Subcutaneous adipose tissue (tissue), 4 donors: ENCODE results near the gene ZFP30. TPM values are rescaled to one million over a fixed set of nuclear protein-coding genes. Genes with fewer than 3 reads are reported as not detected.

Experiments
- CTCF ChIP-seq: fragments of 450-650 bp; IDR thresholded peaks from one replicate; pipeline ENCODE4 v1.5.1; 2016; ENCODE audit warnings: low read depth, mild to moderate bottlenecking, control low read depth, antibody characterized with exemption, moderate library complexity
- total RNA-seq, 4 donors: library from RNA; depleted of rRNA; stranded (reverse); fragments of >200 nt; gene quantifications; one replicate each; pipeline ENCODE4 v1.1.0, GENCODE V29; 2016

The ZFP30 gene
- total RNA-seq, 4 donors from 2014 or later: 7.2 to 20.0 (median 12.6) TPM

GRCh38 chr19:37669450-37669914, 14.2 kb upstream of the ZFP30 start:
- no peak for TF ChIP-seq CTCF

- no peak for TF ChIP-seq CTCF
Observed at GRCh38 chr19:37655689-37656371, 565 bp upstream of the ZFP30 start.

GRCh38 chr19:37654629-37655300, 500 bp downstream of the ZFP30 start:
- TF ChIP-seq CTCF: no peak

GRCh38 chr19:37654118-37654517, 1.1 kb downstream of the ZFP30 start:
- TF ChIP-seq CTCF: no peak

- TF ChIP-seq CTCF: no peak
Observed at GRCh38 chr19:37635076-37636056, 19.9 kb downstream of the ZFP30 start.

GRCh38 chr19:37594982-37595382, 60.3 kb downstream of the ZFP30 start:
- TF ChIP-seq CTCF: no peak
